HEK293 (cell line): ENCODE results near the gene CPA4.

Source experiments
- CTCF ChIA-PET: fragments of 350-600 bp; formaldehyde crosslinking; extraction: SDS; loops from one replicate; lab custom pipeline; 2021; ENCODE audit warnings: antibody characterized with exemption; lab: Yijun Ruan, JAX
- POLR2A ChIA-PET: fragments of 300-600 bp; formaldehyde crosslinking; extraction: SDS; loops from one replicate; lab custom pipeline; 2020; ENCODE audit warnings: antibody characterized with exemption, inconsistent platforms; lab: Yijun Ruan, JAX
- H3K27ac ChIP-seq: fragments of 200-500 bp; sonication (Bioruptor generic); 2 replicates; pipeline ENCODE4 v1.5.1; 2014; ENCODE audit warnings: low read depth, low read length, control low read depth, inconsistent platforms; ENCODE audit errors: extremely low read depth
- H3K36me3 ChIP-seq, 2 experiments: fragments of 200-500 bp in 1 of 2; sonication (Bioruptor generic) in 1 of 2; 1 replicate in 1 of 2; 2 replicates in 1 of 2; pipeline ENCODE4 v1.5.1; 2014 to 2017; ENCODE audit warnings: inconsistent platforms in 2 of 2, low read length in 2 of 2; ENCODE audit not compliant: control insufficient read depth in 2 of 2, insufficient read depth in 1 of 2
- H3K4me1 ChIP-seq: fragments of 200-500 bp; sonication (Bioruptor generic); 2 replicates; pipeline ENCODE4 v1.5.1; 2014; ENCODE audit warnings: mild to moderate bottlenecking, low read length, inconsistent platforms; ENCODE audit not compliant: control insufficient read depth, insufficient read depth
- H3K4me3 ChIP-seq: 2 replicates; pipeline ENCODE4 v1.5.1; 2011; ENCODE audit warnings: low read depth, mild to moderate bottlenecking, control low read depth, low read length, moderate library complexity
- H3K9me3 ChIP-seq: fragments of 200-500 bp; sonication (Bioruptor generic); 2 replicates; pipeline ENCODE4 v1.5.1; 2014; ENCODE audit warnings: low read depth, low read length, inconsistent platforms; ENCODE audit not compliant: control insufficient read depth, insufficient read depth
- BCL6B ChIP-seq: fragments of 450-650 bp; formaldehyde crosslinking; IDR thresholded peaks from 2 replicates; pipeline ENCODE4 v1.5.1; 2017; ENCODE audit warnings: missing biosample characterization, missing genetic modification characterization
- KLF10 ChIP-seq: fragments of 450-650 bp; IDR thresholded peaks from 2 replicates; pipeline ENCODE4 v1.5.1; 2018; ENCODE audit warnings: missing biosample characterization, mild to moderate bottlenecking, missing genetic modification characterization
- KLF16 ChIP-seq: fragments of 450-650 bp; formaldehyde crosslinking; IDR thresholded peaks from 2 replicates; pipeline ENCODE4 v1.5.1; 2017; ENCODE audit warnings: missing biosample characterization, missing genetic modification characterization
- KLF17 ChIP-seq: fragments of 450-650 bp; formaldehyde crosslinking; IDR thresholded peaks from 2 replicates; pipeline ENCODE4 v1.5.1; 2016; ENCODE audit warnings: missing biosample characterization, missing genetic modification characterization
- REPIN1 ChIP-seq: fragments of 450-650 bp; formaldehyde crosslinking; IDR thresholded peaks from 2 replicates; pipeline ENCODE4 v1.5.1; 2017; ENCODE audit warnings: missing biosample characterization, missing genetic modification characterization, low read depth
- SCRT1 ChIP-seq: fragments of 450-650 bp; formaldehyde crosslinking; IDR thresholded peaks from 2 replicates; pipeline ENCODE4 v1.5.1; 2016; ENCODE audit warnings: missing biosample characterization, missing genetic modification characterization, borderline replicate concordance
- TCF7L2 ChIP-seq: IDR thresholded peaks from 2 replicates; pipeline ENCODE4 v1.6.1; 2011; ENCODE audit warnings: low read depth, mild to moderate bottlenecking, inconsistent platforms, low read length, moderate library complexity, borderline replicate concordance
- ZNF114 ChIP-seq: fragments of 450-650 bp; formaldehyde crosslinking; IDR thresholded peaks from 2 replicates; pipeline ENCODE4 v1.5.0; 2017; ENCODE audit warnings: missing biosample characterization, missing genetic modification characterization
- ZNF248 ChIP-seq: fragments of 450-650 bp; formaldehyde crosslinking; IDR thresholded peaks from 2 replicates; pipeline ENCODE4 v1.5.1; 2017; ENCODE audit warnings: missing biosample characterization, missing genetic modification characterization
- ZNF266 ChIP-seq: fragments of 450-650 bp; formaldehyde crosslinking; IDR thresholded peaks from 2 replicates; pipeline ENCODE4 v1.5.1; 2016; ENCODE audit warnings: missing biosample characterization, missing genetic modification characterization, low read depth
- ZNF391 ChIP-seq: fragments of 450-650 bp; formaldehyde crosslinking; IDR thresholded peaks from 2 replicates; pipeline ENCODE4 v1.5.1; 2016; ENCODE audit warnings: low read depth, missing biosample characterization, missing genetic modification characterization, borderline replicate concordance
- ZNF449 ChIP-seq: fragments of 450-650 bp; formaldehyde crosslinking; IDR thresholded peaks from 2 replicates; pipeline ENCODE4 v1.5.1; 2017; ENCODE audit warnings: missing biosample characterization, mild to moderate bottlenecking, missing genetic modification characterization, moderate library complexity
- ZNF555 ChIP-seq: fragments of 450-650 bp; formaldehyde crosslinking; conservative IDR thresholded peaks from 2 replicates; pipeline ENCODE4 v1.5.1; 2017; ENCODE audit warnings: missing biosample characterization, mild to moderate bottlenecking, missing genetic modification characterization, inconsistent platforms
- ZNF596 ChIP-seq: fragments of 450-650 bp; IDR thresholded peaks from 2 replicates; pipeline ENCODE4 v1.5.0; 2018; ENCODE audit warnings: missing biosample characterization, mild to moderate bottlenecking, missing genetic modification characterization, moderate library complexity
- ZNF639 ChIP-seq: fragments of 450-650 bp; formaldehyde crosslinking; IDR thresholded peaks from 2 replicates; pipeline ENCODE4 v1.5.1; 2016; ENCODE audit warnings: missing biosample characterization, missing genetic modification characterization
- ZNF692 ChIP-seq: fragments of 450-650 bp; formaldehyde crosslinking; IDR thresholded peaks from 2 replicates; pipeline ENCODE4 v1.5.1; 2016; ENCODE audit warnings: missing biosample characterization, missing genetic modification characterization
- ZNF768 ChIP-seq: fragments of 450-650 bp; formaldehyde crosslinking; IDR thresholded peaks from 2 replicates; pipeline ENCODE4 v1.5.1; 2018; ENCODE audit warnings: missing biosample characterization, mild to moderate bottlenecking, missing genetic modification characterization
- ZNF777 ChIP-seq: fragments of 450-650 bp; formaldehyde crosslinking; IDR thresholded peaks from 2 replicates; pipeline ENCODE4 v1.5.1; 2017; ENCODE audit warnings: missing biosample characterization, missing genetic modification characterization, borderline replicate concordance
- ZNF785 ChIP-seq: fragments of 450-650 bp; formaldehyde crosslinking; IDR thresholded peaks from 2 replicates; pipeline ENCODE4 v1.5.1; 2016; ENCODE audit warnings: missing biosample characterization, missing genetic modification characterization
- ZSCAN16 ChIP-seq: fragments of 450-650 bp; formaldehyde crosslinking; IDR thresholded peaks from 2 replicates; pipeline ENCODE4 v1.5.1; 2016; ENCODE audit warnings: missing biosample characterization, missing genetic modification characterization

Gene CPA4

GRCh38 chr7:130333832-130334231 lies 40.9 kb downstream of the CPA4 start (continued):
- no peak for TF ChIP-seq ZNF391 (tag by site-specific recombination)

- Histone ChIP-seq H3K4me3 (no peak overlapping the region), H3K4me1 (peaks cover 7% of the 10 kb centered on the region; the same call in 1 of the 2 replicates), H3K9me3 (no peaks in the 10 kb centered on the region), H3K27ac (no peak overlapping the region), H3K36me3 (no peaks in the 10 kb centered on the region)
- CTCF ChIA-PET: interaction anchor here (0.7 kb wide), 1 partner anchor 11 kb away, joined by 3 read pairs; no protein-coding TSS in a partner anchor
- TF ChIP-seq ZNF692 (tag by site-specific recombination) (no peak), REPIN1 (tag by site-specific recombination) (no peak), BCL6B (tag by site-specific recombination) (no peak), ZNF555 (tag by site-specific recombination) (no peak), KLF10 (tag by site-specific recombination) (no peak), ZNF596 (tag by site-specific recombination) (no peak), KLF17 (no peak), ZNF785 (tag by site-specific recombination) (no peak), ZNF449 (tag by site-specific recombination) (no peak), ZNF114 (no peak), ZNF266 (tag by site-specific recombination) (no peak), KLF16 (tag by site-specific recombination) (no peak), ZNF768 (tag by site-specific recombination) (no peak), ZSCAN16 (tag by site-specific recombination) (no peak), ZNF248 (tag by site-specific recombination) (no peak), ZNF639 (no peak), SCRT1 (tag by site-specific recombination) (no peak), TCF7L2 (no peak), ZNF777 (tag by site-specific recombination) (no peak)
- POLR2A ChIA-PET: no interaction called here
Measured at GRCh38 chr7:130334274-130334673, 41.3 kb downstream of the CPA4 start.
